Raji (cell line): ENCODE results near the gene IL17RE.

ENCODE experiments used
- POLR2A ChIP-seq: IDR thresholded peaks from 2 replicates; pipeline ENCODE4 v1.6.1; 2011; ENCODE audit warnings: low read depth, low read length, control low read depth; ENCODE audit not compliant: insufficient read depth

IL17RE gene

DNA sequence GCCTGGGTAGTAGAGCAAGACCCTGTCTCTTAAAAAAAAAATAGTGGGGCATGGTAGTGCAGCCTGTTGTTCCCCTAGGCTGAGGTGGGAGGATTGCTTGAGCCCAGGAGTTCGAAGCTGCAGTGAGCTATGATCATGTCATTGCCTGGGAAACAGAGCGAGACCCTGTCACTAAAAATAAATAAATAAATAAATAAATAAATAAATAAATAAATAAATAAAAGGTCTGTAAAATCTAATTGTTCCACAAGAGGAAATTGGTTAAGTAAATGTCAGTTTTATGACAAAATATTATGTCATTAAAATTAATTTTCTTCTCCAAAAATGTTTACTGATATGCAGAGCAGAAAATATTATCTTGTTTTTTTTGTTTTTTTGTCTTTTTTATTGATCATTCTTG, 36.3 kb downstream of the IL17RE start:
- no peak for TF ChIP-seq POLR2A

DNA sequence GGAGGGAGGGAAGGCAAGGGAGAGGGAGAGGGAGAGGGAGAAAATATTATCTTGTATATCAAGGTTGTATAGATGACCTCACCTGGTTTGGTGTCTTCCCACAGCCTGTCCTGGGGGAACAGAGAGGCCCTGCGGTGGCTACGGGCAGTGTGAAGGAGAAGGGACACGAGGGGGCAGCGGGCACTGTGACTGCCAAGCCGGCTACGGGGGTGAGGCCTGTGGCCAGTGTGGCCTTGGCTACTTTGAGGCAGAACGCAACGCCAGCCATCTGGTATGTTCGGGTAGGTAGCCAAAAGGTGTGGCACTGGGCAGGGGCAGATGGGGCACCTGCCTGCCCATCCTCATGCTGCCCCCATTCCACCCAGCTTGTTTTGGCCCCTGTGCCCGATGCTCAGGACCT, 38.1 kb downstream of the IL17RE start:
- TF ChIP-seq POLR2A: no peak

DNA sequence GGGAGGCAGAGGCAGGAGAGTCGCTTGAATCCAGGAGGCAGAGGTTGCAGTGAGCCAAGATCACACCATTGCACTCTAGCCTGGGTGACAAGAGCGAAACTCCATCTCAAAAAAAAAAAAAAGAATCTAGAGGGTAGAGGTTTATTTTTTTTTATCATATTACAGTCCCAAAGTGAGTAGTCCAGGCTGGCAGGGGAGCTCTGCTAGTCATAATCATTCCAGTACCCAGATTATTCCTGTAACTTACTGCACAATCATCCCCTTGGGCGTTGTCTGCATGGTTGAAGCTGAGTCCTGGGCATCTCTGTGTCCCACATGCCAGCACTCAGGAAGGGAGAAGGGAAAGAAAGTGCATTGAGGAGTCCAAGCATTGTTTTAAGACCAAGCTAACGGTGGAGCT, 39.5 kb downstream of the IL17RE start:
- TF ChIP-seq POLR2A: no peak

DNA sequence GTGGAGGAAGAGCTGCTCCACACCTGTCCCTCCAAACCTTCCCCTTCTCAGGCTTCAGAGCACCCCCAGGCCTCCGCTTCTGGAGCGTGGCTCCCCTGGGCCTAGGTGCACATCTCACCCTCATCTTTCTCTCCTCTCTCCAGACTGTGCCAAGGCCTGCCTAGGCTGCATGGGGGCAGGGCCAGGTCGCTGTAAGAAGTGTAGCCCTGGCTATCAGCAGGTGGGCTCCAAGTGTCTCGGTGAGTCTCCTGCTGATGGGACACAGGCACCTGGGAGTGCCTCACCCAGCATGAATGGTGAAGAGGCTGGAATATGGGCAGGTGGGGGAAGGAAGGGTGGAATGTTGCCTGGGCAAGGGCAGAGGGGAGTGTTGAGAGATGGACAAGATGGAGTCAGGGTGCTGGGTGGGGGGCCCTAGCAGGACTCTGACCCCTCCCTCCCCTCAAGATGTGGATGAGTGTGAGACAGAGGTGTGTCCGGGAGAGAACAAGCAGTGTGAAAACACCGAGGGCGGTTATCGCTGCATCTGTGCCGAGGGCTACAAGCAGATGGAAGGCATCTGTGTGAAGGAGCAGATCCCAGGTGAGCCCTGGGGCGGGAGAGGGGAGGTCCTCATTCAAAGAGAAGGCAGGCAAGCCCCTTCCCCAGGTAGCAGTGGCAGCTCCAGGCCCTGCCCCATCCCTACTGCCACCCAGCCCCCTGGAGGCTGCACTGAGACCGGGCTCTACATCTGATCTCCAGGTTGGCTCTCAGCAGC, 40.5 kb downstream of the IL17RE start:
- 0 out of 2 replicates have a peak, but pooled peaks have one; percentile 2 for TF ChIP-seq POLR2A

DNA sequence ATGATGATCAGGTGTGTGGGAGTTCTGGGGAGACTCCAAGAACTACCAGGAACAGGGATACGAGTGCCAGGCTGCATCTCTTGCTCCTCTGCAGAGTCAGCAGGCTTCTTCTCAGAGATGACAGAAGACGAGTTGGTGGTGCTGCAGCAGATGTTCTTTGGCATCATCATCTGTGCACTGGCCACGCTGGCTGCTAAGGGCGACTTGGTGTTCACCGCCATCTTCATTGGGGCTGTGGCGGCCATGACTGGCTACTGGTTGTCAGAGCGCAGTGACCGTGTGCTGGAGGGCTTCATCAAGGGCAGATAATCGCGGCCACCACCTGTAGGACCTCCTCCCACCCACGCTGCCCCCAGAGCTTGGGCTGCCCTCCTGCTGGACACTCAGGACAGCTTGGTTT, 41.6 kb downstream of the IL17RE start:
- no peak for TF ChIP-seq POLR2A

DNA sequence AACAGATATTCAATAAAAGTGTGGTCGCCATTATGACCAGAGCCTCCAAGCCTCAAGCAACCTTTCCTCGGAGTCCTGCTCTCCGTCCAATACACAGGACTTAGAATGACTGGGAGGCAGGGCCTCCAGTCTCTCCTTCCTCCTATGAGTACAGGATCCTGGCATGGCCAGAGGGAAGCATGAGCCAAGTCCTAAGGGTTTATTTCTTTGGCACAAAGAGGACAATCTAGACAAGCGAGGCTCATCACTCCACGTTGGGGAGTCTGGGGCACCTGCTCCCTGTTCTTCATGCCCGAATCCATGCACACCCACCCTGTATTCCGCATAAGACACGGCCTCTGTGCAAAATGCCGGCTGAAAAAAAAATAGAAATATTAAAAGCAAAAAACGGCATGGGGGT, 42.7 kb downstream of the IL17RE start:
- TF ChIP-seq POLR2A: no peak

DNA sequence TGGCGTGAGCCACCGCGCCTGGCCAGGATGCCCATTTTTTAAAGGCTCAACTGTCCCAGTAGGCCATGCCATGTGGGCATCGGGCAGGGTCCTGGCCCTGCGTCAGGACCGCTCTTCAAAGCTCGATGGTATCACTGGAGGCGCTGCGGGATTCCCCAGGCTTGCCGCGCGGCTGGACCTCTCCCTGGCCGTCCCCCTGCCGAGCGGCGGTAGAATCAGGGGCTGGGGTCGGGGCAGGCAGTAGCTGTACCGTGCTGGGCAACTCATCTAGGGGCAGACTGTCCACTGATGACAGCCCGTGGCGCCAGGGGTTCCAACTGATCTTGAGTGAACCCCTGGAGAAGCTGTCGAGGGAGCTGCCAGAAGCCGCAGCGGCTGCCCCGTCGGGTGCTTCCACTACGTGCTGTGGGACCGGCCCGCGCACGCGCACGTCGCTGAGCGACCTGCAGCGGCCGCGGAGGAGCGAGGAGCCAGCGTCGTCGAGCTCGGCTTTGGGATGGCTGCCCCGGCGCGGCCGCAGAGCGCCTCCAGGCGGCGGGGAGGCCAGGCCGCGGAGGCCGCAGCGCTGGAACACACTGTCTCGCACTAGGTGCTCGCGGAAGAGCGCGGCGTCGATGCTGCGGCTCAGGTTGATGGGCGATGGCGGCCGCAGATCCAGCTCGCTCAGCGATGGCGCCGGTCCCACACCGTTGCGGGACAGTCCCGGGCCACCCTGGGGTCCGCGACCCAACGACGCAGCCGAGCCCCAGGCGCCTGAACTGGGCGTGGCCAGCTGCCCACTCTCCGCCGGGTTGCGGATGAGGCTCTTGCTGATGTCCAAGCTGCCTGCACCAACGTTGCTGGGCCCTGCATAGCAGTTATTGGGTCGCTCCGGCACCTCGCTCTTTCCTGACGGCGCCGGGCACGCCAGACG, 43.7 kb downstream of the IL17RE start:
- TF ChIP-seq POLR2A: no peak

DNA sequence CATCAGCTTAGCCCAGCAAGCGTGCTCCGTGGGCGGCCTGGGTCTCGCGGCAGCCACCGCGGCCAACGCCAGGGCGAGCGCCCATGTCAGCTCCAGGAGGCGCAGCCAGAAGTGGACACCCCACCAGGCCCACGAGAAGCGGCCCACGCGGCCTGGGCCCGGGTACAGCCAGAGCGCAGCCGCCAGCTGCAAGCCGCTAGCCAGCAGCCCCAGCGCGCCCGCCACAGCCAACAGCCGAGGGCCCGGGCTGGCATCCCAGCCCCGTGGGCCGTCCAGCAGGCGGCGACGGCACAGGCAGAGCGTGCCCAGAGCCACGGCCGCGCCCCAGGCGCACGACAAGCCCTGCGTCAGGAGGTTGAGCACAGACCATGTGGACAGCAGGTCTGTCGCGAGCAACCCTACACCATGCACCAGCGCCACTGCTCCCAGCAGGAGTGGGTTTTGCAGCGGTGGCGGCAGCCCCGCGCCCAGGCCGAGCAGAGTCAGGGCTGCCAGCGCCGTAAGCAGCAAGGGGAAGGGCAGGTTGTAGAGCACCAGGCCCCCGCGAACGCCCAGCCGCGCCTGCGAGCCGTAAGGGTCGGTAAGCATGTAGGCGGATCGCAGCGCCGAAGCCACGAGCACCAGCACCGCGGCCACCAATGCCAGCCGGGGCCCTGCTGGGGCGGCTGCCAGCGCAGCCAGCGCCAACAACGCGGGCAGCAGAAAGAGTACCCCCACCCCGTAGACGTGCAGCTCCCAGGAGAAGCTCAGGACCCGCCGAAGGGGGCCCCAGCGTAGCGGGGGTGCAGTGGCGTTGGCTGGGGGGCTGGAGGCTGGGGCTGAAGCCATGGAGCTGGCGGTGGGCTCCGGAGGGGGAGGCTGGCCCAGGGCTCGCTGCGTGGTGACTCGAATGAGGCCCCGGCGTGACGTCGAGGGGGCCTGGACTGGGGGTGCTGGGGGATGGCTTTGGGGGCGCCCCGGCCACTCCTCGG, 44.7 kb downstream of the IL17RE start:
- TF ChIP-seq POLR2A: no peak

DNA sequence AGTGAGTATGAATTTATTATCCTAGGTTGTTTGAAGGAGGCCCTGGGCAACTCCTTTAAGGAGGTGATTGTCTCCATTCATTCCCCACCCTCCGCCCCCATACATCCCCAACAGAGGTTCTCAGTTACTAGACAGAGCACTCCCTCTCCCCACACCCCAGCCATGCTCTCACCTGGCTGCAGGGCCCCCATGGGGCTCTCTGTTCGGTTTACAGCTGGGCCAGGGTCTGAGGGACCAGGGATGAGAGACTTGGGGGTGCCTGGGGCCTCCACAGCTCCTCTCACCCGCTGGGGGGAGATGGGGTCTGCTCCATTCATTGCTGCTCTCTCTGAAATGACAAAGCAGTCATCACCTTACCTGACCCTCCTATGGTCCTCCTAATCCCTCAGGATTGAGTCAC, 45.9 kb downstream of the IL17RE start:
- TF ChIP-seq POLR2A: no peak

DNA sequence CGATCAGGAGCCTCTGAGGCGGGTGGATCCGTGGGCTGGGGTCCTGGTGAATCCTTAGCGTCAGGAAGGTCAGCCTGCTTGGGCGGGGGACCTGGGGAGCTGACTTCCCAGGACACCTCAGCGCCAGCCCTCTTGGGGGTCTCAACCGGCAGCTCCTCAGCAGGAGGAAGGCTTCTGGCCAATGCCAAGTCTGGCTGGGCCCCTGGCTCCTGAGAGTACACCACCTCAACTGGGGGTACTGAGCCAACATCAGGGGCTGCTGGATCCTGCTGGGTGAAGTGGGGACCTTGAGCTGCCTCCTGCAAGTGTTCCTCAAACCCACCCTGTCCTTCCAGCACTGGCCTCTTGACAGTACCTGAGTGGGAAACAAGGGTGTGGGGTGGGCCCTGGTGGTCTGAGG, 46.5 kb downstream of the IL17RE start:
- no peak for TF ChIP-seq POLR2A

DNA sequence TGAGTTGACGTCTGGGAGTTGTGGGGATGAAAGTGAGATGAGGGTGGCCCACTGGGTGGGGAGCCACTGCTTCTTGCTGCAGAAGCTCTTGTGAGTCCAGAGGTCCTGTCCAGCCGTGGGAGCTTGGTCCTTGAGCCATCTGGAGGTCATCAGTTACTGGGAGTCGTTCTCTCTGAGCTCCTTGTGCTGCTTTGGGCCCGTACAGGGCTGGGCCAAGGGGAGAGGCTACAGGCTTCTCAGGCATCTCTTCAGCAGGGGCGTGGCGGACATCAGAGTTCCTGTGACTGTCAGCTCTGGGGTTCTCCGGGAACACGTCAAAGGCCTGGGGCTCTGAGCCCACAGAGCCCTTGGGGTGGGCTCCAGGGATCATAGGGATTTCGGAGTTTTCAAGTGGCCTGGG, 47.0 kb downstream of the IL17RE start:
- TF ChIP-seq POLR2A: no peak

DNA sequence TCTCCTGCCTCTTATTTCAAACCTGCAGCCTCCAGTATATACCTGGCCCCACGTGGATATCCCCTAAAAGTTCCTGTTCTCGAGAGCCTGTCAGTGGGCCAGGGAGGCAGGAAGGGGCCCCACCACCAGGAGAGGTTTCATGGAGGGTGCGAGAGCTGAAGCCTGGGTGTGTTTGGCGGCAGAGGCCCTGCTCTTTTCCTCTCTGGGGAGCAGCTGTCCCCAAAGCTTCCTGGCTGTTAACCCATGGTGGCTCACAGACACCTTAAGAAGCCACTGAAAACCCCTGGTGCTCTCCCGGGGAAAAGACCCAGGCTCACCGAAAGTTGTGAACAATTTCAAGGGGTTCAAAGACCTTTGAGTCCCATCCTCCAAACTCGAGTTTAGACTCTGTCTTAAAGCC, 48.5 kb downstream of the IL17RE start:
- TF ChIP-seq POLR2A: no peak

DNA sequence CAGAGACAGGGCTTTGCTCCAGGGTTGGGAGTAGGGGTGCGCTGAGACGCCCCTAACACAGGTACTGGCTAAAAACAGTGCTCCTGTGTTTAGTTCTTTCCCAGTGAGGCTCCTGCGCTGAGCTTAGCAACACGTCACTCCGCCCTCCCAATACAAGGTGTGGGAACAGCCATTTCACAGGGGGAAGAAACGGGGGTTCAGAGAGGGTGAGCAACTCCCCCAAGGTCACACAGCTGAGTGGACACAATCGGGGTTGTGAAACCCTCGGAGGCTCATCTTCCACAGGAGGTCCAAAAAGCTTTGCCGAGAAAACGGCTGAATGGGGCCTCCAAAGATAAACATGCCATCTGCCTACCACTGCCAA, 48.9 kb downstream of the IL17RE start:
- TF ChIP-seq POLR2A: no peak

DNA sequence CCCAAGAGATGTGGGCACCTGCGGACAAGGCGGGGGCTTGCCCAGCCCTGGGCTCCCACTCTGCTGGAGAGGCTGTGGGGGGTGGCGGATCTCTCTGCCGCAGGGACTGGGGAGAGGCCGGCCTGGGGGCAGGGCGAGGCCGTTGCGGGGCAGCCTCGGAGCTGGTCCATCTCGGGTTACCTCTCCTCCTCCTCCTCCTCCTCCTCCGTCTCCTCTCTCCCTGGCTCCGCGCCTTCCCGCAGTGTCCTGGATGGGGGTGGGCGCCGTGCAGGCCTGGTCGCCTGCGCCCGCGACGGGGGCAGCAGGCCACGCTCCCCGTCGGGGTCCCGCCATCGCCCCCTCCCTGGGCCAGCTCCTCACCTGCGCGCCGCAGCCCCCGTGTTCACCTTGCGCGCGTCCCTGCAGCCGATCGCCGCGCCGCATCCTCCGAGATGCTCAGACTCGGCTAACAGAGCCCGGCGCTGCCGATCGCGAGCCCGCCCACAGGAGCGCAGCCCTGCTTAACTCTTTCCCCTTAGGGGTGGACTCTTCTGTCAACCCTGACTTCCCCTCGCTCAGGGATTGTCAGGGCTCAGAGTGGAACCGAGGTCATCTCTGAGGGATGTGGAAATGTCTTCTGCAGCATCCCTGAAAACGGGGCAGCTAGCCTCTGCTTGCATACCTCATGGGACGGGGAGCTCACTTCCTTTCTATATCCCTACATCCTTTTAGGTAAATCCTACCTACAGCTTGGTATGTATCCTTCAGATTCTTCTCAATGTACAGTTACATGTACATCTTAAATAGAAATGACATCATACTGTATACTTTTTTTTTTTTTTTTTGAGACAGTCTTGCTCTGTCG, 49.5 kb downstream of the IL17RE start, which contains the start of gene PRRT3:
TSS of gene PRRT3 (minus strand) at position 447 of the 844 bp plus-strand sequence. CDS start 2,293 bp downstream, outside the sequence.
- peak; percentile 57 for TF ChIP-seq POLR2A

DNA sequence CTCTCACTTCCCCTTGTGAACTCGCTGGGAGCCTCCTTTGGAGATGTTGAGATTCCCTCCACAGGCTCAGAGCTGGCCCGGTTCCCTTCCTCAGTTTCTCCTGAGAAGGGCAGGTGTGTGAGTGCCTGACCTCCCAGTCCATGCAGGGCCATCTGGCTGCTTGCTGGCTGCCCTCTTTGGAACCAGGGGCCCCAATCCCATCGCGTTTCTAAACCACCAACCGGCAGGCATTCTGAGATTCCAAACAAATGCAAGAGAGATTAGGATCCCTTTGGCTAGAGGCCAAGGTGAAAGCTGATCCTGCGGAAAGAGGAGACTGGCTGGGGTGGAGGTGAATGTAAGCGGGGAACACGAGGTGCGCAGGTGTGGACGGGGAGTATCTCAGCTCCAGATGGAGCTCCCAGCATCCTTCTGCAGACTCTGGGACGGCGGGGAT, 52.4 kb downstream of the IL17RE start:
- no peak for TF ChIP-seq POLR2A
